GM21381 (cell line): ENCODE measurements around the gene AMPD3.

ENCODE experiments used
- ATAC-seq: cut with Tn5 transposase; IDR thresholded peaks from one replicate; pipeline ENCODE4 v1.9.1; 2021; ENCODE audit warnings: mild to moderate bottlenecking, moderate library complexity; ENCODE audit not compliant: unreplicated experiment

Gene AMPD3

GRCh38 chr11:10454878-10455631, at the start of gene AMPD3:
Gene AMPD3, plus strand, starts transcription at chr11:10455264. Its CDS starts 6,256 bp downstream, at chr11:10461520.
- ATAC-seq: no peak

DNA sequence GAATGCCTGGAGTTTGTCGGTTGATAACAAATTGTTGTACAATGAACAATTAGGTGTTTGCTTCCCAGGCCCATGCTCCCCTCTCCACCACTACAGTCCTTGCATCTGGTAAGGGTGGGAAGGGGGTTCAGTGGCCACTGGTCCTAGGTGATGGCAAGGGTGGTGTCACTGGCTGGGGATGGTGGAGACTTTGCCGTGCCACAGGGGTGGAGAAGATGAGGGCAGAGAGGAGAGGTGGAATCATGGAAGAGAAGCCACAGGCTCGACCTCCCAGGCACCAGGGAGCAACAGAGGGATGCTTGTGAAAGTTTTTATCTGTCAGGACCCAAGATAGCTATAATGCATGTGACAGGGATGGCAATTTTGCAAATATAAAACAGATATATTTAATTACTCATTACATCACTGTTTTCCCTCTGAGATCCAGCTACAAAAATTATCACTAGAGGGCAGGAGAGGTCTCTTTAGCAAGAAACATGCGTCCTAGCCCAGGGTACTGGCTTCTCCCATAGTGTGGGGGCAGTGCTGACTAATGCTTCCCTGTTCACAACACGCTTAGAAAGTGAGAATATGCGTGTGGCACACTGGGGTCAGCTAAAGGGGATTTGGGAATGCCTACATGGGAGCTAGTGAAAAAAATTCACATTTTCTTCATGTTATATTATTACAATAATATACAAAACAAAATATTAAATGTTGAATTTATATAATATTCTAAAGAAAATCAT, 49.0 kb upstream of the AMPD3 start:
- no peak for ATAC-seq

DNA sequence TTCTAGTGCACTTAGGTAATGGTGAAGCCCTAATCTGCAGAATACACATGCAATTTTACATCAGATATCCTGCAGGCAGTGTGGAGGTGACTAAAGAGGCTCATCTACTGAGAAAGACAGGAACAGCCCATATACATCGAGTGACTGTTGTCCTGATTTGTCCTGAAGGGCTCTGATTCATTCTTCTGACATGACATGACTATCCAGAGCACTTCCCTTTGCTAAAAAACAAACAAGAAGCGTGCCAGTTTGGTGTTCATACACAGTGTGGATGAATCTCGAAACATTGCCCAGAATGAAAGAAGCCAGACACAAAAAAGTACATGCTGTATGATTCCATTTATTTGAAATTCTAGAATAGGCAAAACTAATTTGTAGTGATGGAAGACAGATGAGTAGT, 48.0 kb upstream of the AMPD3 start:
- ATAC-seq: no peak

- no peak for ATAC-seq
Observed at GRCh38 chr11:10407749-10408685, 47.0 kb upstream of the AMPD3 start.

DNA sequence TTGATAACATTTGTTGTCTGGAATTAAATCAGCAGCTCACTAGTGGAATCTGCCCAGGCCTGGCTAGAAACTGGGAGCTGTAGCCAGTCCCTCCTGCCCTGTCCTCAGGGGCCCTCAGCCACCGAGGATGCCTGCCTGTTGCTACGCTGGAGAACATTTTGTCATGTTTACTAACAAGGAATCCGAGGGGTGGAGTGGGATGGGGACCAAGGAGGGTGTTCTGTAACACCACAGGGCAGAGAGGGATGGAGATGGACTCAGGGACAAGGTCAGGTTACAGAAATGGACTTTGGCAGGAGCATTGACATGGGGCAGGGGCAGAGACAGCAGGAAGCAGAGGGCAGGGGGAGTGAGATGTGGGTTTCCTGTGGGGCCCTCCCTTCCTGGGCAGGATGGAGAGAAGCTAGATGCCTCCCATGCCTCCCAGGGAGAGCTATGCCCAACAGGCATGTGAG, 45.8 kb upstream of the AMPD3 start:
- no peak for ATAC-seq

DNA sequence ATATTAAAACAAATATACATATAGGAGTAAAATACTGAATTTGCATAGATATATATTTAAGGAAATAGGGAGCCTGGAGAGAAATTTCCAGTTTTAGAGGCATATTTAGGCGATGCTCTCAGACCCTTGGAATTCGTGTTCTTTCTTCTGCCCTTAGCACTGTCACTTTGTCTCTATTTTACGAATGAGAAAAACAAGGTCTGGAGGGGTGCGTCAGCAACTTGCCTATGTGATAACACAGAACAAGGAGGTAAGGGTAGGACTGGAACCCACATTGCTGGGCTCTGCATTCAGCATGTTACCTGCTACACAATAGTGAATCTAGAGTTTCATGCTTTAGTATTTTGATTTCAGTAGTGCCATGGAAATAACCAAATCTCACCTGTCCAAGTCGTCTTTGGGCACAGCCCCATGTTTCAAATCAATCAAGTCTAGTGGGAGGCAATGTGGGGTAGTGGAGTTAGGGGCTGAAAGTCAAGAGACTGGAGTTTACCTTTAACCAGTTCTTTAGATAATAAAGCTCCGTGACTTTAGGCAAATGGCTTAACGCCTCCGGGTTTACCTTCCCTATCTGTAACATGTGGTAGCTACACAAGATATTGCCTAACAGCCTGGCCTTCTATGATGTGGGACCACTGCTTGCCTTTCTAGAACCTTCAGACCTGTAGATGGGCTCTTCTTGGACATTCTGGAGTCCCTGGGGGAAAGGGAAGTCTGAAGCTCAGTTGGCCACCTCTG, 44.8 kb upstream of the AMPD3 start:
- no peak for ATAC-seq

GRCh38 chr11:10410844-10411200, 44.2 kb upstream of the AMPD3 start:
- no peak for ATAC-seq

DNA sequence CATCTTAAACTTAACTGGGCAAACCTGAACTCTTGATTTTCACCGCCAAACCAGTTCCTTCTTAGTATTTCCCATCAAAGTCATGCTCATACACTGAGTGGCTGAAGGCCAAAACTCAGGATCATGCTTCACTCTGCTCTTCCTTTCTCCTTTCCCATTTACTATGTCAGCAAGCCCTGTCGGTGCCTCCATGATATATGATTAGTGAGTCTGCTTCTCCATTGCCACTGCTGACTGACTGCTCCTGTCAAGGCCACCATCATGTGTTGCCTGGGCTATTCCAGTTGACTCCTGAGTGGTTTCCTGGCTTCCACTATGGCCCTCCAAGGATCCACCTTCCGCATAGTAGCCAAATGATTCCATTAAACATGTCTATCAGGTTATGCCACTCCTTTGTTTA, 42.8 kb upstream of the AMPD3 start:
- no peak for ATAC-seq

- no peak for ATAC-seq
Observed at GRCh38 chr11:10413268-10413667, 41.8 kb upstream of the AMPD3 start.

DNA sequence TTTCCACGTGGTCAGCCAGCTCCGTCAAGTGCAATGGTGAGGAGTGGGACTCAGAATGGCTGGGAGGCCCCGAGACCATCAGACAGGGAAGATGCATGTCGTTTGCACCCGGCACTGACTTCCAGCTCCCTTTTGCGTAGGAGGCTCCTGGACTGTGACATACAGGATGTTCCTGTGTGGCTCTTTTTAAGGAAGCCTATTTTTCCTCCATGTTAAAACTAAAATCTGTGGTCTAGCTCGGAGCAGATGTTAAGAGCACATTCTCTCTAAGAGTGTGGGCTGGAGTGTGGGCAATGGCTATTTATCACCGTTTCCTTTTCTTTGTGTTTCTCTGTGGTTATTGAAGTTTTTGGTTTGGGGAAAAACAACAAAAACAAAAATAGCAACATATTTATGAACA, 40.9 kb upstream of the AMPD3 start:
- ATAC-seq: no peak

GRCh38 chr11:10414659-10415058, 40.4 kb upstream of the AMPD3 start:
- ATAC-seq: no peak

DNA sequence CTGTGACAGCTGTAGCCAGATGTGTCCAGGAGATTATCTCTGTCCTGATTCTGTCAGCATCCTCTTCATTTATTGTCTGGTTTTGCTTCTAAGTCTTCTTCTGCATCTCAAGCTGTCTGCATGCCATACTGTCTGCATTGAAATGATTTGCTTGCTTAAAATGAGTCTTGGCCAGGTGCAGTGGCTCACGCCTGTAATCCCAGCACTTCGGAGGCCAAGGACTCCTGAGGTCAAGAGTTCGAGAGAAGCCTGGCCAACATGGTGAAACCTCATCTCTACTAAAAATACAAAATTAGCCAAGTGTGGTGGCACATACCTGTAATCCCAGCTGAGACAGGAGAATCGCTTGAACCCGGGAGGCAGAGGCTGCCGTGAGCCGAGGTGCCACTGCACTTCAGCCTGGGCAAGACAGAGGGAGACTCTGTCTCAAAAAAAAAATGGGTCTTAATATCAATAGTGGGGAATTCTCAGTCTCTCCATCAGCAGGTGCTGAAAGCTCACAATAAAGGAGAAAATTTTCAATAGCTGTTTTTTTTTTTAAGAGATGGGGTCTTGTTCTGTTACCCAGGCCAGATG, 39.2 kb upstream of the AMPD3 start:
- ATAC-seq: no peak

GRCh38 chr11:10418259-10418949, 36.7 kb upstream of the AMPD3 start:
- ATAC-seq: no peak

DNA sequence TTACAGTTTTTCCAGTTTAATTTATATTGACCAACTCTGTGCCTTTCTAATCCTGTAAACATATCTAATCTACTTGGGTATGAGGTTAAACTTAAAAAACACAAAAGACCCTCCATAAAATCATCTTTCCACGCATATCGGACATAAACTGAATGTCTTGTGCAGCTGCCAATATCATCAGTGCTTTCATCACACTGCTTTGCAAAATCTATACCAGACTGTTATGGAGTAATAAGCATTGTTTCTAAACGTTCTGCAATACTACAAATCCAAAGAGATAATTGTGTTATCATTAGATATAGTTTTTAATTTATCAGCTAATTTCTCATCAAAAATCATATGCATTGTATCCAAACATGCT, 36.1 kb upstream of the AMPD3 start:
- no peak for ATAC-seq

GRCh38 chr11:10426475-10426874, 28.6 kb upstream of the AMPD3 start:
- ATAC-seq: no peak

- no peak for ATAC-seq
Observed at GRCh38 chr11:10428453-10428852, 26.6 kb upstream of the AMPD3 start.

GRCh38 chr11:10429526-10429925, 25.5 kb upstream of the AMPD3 start:
- ATAC-seq: no peak

DNA sequence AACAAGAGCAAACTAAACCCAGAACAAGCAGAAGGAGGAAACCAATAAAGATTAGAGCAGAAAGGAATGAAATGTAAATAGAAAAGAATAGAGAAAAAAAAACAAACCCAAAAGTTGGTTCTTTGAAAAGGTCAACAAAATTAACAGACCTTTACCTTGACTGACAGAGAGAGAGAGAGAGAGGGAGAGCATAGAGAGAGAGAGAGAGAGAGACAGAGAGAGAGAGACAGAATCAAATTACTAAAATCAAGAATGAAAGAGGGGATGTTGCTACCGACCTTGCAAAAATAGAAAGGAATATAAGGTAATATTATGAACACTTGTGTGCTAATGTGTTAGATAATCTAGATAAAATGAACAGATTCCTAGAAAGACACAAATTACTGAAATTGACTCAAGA, 22.6 kb upstream of the AMPD3 start:
- ATAC-seq: no peak

DNA sequence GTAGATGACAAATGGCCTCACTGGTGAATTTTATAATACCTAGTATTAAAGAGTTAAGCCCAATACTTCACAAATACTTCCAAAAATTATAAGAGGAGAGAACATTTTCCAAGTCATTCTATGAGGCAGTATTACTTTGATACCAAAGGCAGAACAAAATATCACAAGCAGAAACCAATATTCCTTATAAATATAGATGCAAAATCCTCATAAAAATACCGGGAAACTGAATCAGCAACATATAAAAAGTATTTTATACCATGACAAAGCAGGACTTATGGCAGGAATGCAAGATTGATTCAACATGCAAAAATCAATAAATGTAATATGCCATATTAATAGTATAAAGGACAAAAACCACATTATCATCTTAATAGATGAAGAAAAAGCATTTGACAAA, 22.1 kb upstream of the AMPD3 start:
- ATAC-seq: no peak

DNA sequence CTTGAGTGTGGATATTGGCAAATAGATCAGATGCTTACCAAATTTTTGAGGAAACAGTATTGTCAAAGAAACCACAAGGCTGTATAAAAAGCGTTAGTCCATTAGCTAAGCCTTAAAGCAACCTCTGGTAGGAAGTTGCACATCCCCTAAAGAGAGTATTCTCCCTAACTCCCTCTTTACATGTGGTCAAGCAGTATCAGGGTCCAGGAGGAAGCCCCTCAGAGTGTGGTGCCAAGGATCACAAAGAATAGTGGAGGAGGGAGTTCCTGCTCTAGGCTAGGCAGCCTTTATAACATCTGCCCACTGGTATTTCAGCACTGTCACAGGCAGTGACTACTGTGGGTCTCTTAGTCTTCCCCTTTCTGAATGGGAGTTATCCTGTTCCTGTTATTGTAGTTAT, 18.8 kb upstream of the AMPD3 start:
- ATAC-seq: no peak
